Left forelimb (tissue), 1 donor: ENCODE measurements around the gene SMR3B.

ENCODE experiments used
- DNase-seq: peaks from one replicate; pipeline ENCODE4 v3.0.0-alpha.2; 2018; ENCODE audit warnings: low spot score

SMR3B gene

GRCh38 chr4:70382691-70383181 is at the start of gene SMR3B:
Gene SMR3B (plus strand): TSS chr4:70383131. CDS start chr4:70384511, 1,380 bp downstream.
- no peak for DNase-seq

- DNase-seq = no peak
Measured at GRCh38 chr4:70334681-70335080, 48.2 kb upstream of the SMR3B start, which contains the start of gene CABS1. Gene CABS1 (plus strand): TSS chr4:70334981. CDS start chr4:70335040, 59 bp downstream.

- DNase-seq = no peak
Measured at GRCh38 chr4:70336043-70336442, 46.9 kb upstream of the SMR3B start.

- no peak for DNase-seq
Measured at GRCh38 chr4:70337886-70338420, 45.0 kb upstream of the SMR3B start.

- DNase-seq = no peak
Measured at GRCh38 chr4:70356185-70356584, 26.7 kb upstream of the SMR3B start.

- DNase-seq = no peak
Measured at GRCh38 chr4:70359115-70359661, 23.7 kb upstream of the SMR3B start.

GRCh38 chr4:70360460-70360859 is 22.5 kb upstream of the SMR3B start, which contains the start of gene SMR3A:
Gene SMR3A (plus strand): TSS chr4:70360760. CDS start chr4:70362116, 1,356 bp downstream.
- no peak for DNase-seq

- DNase-seq = no peak
Measured at GRCh38 chr4:70364002-70364401, 18.9 kb upstream of the SMR3B start.

GRCh38 chr4:70365479-70365878 is 17.5 kb upstream of the SMR3B start:
- DNase-seq = no peak

- DNase-seq = no peak
Measured at GRCh38 chr4:70367813-70368212, 15.1 kb upstream of the SMR3B start.

GRCh38 chr4:70371987-70372386 is 10.9 kb upstream of the SMR3B start:
- no peak for DNase-seq

GRCh38 chr4:70372760-70373159 is 10.2 kb upstream of the SMR3B start:
- no peak for DNase-seq

GRCh38 chr4:70380578-70380977 is 2.4 kb upstream of the SMR3B start:
- no peak for DNase-seq

GRCh38 chr4:70392057-70392776 is 9.3 kb downstream of the SMR3B start:
- no peak for DNase-seq

GRCh38 chr4:70397580-70397979 is 14.6 kb downstream of the SMR3B start, which contains the start of gene OPRPN:
Gene OPRPN (plus strand): TSS chr4:70397940. CDS start chr4:70399286, 1,346 bp downstream.
- no peak for DNase-seq

GRCh38 chr4:70399319-70399718 is 16.4 kb downstream of the SMR3B start:
- DNase-seq = no peak

- DNase-seq = no peak
Measured at GRCh38 chr4:70402762-70403161, 19.8 kb downstream of the SMR3B start.

GRCh38 chr4:70405765-70406164 is 22.8 kb downstream of the SMR3B start:
- no peak for DNase-seq

GRCh38 chr4:70425306-70425705 is 42.4 kb downstream of the SMR3B start:
- no peak for DNase-seq

GRCh38 chr4:70426789-70427188 is 43.9 kb downstream of the SMR3B start:
- no peak for DNase-seq

- DNase-seq = no peak
Measured at GRCh38 chr4:70437197-70437596, 54.3 kb downstream of the SMR3B start.
